ENCODE data around the gene CYBC1.

GRCh38 chr17:82444284-82444893 is 6.2 kb downstream of the CYBC1 start:
- no peak for TF ChIP-seq GATA2 (IDR thresholded peaks at IDR 0.05; ENCODE audit: low read depth, low read length)
- TF ChIP-seq GATA3 (IDR thresholded peaks at IDR 0.05; ENCODE audit: low read depth, low read length), result no peak
